GM19043 (cell line): Measurements from ENCODE around the gene TNNI3K.

ENCODE experiments used
- ATAC-seq: cut with Tn5 transposase; IDR thresholded peaks from one replicate; pipeline ENCODE4 v1.9.1; 2021; ENCODE audit warnings: low read depth; ENCODE audit not compliant: unreplicated experiment

Gene TNNI3K

GRCh38 chr1:74375376-74375775, 140.2 kb downstream of the TNNI3K start:
- no peak for ATAC-seq

DNA sequence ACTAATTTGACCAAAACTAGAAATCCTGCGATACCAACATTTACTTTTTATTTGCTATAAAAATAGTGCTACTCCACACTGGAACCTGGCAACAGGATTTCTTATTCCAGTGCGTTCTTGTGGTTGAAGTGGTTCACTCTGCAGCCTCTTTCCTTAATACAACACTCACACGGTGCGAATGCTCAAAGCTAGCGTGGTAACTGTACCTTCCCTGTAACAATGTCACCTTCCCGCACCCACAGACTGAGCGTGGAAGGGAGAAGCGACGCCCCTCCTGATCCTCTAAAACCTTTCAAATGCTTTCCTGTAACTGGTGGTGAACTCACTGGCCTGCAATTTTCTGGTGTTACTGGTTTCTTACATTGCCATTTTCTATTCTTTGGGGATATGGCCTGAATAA, 145.1 kb downstream of the TNNI3K start:
- no peak for ATAC-seq

DNA sequence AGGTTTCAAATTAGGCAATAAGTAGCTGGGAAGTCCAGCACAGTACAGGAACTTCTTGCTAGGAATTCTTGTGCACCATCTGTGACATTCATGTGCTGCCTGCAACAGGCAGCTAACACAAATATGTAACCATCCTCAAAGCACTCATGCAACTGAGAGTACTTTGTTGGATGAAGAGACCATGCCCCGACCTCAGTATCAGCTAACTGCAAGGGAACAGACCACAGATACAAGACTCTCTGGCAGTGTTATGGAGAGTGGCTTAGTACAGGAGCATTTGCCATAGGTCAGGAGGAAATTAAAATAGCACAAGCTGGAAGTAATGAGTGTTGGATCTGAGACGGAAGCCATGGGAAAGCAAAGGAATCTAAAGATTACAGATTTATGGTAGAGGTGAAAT, 153.7 kb downstream of the TNNI3K start:
- ATAC-seq, result no peak

- ATAC-seq, result no peak
These were observed 157.0 kb downstream of the TNNI3K start for GRCh38 chr1:74392186-74392585.

- no peak for ATAC-seq
These were observed 157.7 kb downstream of the TNNI3K start for GRCh38 chr1:74392840-74393239.

GRCh38 chr1:74395571-74395970, 160.4 kb downstream of the TNNI3K start:
- ATAC-seq, result no peak

GRCh38 chr1:74396462-74396861, 161.3 kb downstream of the TNNI3K start:
- ATAC-seq, result no peak

DNA sequence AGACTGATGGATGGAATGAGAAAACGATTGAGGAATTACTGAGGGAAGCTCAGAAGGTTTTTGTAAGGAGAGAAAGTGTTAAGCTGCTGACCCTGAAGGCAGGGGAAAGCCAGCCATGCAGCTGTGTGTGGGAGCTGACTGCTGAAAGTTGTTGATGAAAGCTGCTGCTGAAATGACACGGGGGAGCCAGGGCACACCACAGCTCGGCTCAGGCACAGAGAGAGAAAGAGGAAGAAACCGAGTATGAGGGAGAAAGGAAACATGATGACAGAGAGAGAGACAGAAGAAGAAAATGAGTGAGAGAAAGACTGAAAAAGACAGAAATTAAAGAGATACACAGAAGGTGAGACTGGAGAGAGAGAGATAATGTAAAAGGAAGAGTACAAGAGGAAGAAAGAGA, 161.7 kb downstream of the TNNI3K start:
- no peak for ATAC-seq

DNA sequence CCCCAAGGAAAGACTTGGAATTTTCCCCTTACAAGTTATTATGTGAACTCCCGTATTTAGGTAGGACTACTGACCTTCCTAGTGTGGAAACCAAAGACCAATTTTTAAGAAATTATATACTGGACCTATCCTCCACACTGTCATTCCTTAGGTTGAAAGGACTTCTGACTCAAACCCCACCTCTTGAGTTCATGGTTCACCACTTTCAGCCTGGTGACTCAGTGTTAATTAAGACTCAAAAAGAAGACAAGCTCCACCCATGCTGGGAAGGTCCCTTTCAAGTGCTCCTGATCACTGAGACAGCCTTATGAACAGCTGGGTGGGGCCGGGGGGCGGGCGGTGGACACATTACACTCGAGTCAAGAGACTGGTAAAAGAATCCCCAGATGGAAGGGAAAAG, 164.1 kb downstream of the TNNI3K start:
- peak; percentile 39 for ATAC-seq

DNA sequence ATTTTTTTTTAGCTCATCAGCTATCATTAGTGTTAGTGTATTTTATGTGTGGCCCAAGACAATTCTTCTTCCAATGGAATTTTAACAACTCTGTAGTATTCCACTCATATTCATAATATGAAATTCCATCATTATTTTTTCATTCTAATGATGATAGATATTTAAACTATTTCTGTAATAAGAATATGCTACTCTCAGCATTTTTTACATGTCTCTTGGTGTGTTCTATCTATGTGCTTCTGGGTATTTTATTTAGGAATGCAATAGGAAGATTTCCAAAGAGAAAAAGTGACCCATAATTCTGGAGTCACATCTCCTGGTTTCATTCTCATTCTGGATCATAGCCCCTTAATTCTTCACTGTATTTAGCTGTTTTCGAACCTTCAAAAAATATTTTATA, 167.7 kb downstream of the TNNI3K start:
- ATAC-seq, result no peak

GRCh38 chr1:74403606-74404005, 168.4 kb downstream of the TNNI3K start:
- no peak for ATAC-seq

DNA sequence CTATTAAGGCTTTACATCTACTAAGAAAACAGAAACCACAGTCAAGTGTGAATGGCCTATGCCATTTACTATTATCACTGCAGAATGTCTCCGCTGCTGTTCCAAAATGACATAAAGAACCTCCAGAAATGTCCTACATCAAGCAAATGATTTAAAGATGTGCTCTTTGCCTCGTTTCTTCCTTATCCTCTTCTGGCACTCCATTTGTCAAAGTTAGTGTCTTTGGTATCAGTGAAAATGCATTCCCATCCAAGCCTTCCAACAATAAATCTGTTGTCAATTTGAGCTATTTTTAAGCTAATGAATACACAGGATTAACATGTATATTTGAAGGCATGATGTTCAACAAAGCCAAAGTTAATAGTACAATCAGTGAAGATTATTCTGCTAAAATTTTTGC, 171.6 kb downstream of the TNNI3K start:
- no peak for ATAC-seq

DNA sequence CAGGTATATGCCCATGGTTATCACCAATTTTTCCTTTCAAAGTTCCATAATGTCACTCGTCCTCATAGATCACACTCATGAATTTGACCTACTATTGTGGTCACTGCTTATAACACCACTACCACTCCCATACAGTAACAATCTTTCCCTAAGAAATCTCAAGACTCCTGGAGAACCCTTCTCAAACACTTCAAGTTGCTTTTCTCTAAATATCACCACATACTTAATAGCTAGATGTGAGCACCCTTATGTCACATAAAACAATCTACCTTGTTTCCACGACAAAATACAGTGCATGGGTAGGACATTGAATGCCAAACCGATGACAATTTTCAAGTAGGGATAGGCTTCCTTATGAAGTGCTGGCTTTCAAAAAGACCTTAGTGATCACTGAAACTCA, 172.7 kb downstream of the TNNI3K start:
- no peak for ATAC-seq

GRCh38 chr1:74412244-74412643, 177.1 kb downstream of the TNNI3K start:
- ATAC-seq, result no peak

DNA sequence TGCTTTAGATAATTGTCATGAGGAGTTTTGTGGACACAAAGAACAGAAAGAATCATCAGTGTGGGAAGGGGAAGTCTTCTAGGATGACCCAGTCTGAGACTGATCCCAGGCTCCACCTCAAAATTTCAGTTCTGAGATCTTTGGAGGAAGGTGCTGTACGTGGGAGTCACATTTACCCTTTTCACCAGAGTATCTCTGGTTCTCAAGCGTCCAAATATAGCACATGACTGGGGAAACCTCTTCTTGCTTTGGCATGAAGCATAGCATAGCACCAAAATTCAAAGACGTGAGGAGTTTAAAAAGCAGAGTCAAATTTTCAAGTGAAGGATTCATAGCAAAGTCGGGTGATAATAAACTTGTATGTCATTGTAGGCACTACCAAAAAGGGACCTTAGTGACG, 180.7 kb downstream of the TNNI3K start:
- ATAC-seq, result no peak

DNA sequence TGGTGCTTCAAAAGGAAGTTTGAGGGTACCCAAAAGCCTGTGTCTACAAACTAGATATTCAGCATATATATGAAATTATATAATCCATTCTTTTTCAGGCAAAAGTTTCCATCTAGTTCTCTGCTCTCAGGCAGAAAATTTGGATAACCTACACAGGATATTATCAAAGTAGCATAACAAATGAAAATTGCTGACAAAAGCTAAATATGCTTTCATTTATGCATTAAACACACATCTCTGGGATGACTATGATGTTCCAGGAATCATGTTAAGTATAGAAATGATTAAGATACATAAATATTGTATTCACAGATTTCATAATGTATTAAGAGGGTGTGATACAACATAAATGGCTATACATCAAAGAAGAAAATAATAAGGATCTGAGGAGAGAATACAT, 184.4 kb downstream of the TNNI3K start:
- ATAC-seq, result no peak

DNA sequence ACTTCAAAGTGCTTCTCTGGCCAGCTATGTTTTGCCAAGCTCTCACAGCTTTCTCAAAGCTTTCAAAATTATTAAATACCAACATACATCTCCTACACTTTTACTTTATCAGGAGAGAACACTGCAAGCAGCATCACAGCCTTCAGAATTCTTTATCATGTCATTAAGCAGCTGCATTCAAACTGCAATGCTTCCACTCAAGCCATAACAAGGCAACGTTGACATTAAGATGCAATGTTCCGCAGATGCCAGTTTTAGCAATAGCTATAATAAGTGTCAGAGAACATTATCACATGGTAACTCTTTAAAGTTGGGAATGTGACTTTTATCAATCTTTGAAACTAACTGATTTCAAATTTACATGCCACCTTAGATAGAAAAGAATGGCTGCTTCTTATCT, 185.3 kb downstream of the TNNI3K start:
- ATAC-seq, result no peak

DNA sequence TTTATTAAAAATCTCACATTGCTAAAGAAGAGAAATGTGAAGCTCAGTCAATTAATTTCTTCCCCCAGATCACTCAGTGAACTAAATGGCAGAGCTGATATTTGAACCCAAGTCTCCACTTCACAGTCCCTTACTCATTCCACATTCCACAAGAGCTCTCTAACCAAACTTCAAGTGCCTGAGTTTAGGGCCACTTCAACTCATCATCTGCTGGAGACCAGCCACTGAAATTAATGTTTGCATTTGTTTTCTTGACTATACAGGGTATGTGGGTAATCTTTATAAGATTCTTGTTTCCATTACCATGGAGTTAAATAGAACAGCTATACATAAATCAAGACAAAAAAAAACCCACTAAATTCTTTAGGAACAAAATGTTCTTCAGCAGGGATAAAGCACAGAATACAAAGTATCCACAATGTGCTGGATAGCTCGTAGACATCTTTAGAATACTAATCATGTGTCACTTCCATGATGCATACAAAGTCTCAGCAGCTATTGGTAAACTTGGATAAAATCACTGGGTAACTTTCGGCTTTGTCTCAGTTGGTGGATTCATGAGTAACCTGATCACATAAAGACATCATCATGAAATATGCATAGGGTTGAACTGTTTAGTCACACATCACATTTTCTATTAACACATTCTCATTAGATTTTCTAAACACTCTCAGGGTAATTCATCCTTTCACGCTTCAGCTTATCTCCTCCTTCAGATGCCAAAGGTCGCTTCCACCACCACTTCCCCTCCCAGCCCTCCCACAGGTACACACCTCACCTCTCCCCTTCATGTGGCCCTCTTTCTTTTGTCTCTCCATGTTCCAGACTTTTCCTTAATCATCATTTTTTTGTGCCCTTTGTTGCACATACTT, 187.5 kb downstream of the TNNI3K start:
- ATAC-seq, result no peak

GRCh38 chr1:74423471-74423870, 188.3 kb downstream of the TNNI3K start:
- no peak for ATAC-seq

- ATAC-seq, result no peak
These were observed 190.5 kb downstream of the TNNI3K start for GRCh38 chr1:74425676-74426075.

DNA sequence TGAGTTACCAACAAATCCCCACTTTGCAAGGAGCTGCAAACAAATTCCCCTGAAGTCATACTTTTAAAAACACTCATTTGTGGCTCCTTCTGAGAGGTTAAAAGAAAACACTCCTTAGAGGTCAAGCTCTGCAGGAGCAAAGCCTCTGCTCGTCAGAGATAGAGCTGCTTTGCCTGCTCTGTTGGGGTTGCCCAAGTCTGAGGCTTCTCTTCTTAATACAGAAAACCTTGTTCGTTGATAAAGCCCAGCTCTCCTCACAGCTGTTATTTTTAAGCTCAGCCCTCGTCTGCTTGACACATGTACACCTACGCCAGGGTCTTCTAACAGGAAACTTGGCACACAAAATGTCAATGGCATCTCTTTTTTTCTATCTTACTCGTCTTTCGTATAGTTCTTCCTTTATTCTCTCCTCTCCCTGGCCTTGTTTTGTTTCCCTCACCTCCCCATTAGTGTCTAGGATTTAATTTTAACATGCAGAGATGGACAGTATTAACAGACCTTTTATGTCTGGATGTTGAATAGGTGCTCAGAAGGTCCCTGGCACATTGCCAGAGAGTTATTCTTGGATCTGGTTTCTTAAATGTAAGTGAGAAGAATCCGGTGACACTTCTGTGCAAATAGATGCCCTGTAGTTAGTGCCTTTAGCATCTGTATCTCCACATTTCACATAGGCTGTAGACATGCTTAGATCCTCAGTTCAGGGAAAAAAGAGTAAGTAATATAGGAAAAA, 191.2 kb downstream of the TNNI3K start:
- ATAC-seq, result no peak

GRCh38 chr1:74427681-74428080, 192.5 kb downstream of the TNNI3K start:
- no peak for ATAC-seq
